Immature natural killer cell (primary cell): Measurements from ENCODE around the gene MAL. TPM values are rescaled to one million over a fixed set of nuclear protein-coding genes. Genes with fewer than 3 reads are reported as not detected.

Source experiments
- DNase-seq, 3 donors: peaks; one replicate each; pipeline ENCODE4 v3.0.0; 2022; ENCODE audit warnings: mixed read lengths in 1 of 3
- H3K27ac Mint-ChIP-seq, 6 donors: one replicate each; pipeline ENCODE4 v1.8.0; 2020; ENCODE audit warnings: mixed read lengths in 6 of 6, mild to moderate bottlenecking in 5 of 6, inconsistent platforms in 4 of 6, moderate library complexity in 3 of 6
- H3K27me3 Mint-ChIP-seq, 3 donors: one replicate each; pipeline ENCODE4 v1.8.0; 2020 to 2021; ENCODE audit warnings: low read depth in 3 of 3, mild to moderate bottlenecking in 3 of 3, mixed read lengths in 3 of 3, moderate library complexity in 3 of 3, inconsistent platforms in 1 of 3
- H3K36me3 Mint-ChIP-seq, 3 donors: one replicate each; pipeline ENCODE4 v1.8.0; 2020; ENCODE audit warnings: mixed read lengths in 3 of 3, inconsistent platforms in 2 of 3, mild to moderate bottlenecking in 2 of 3
- H3K4me1 Mint-ChIP-seq, 2 donors: one replicate each; pipeline ENCODE4 v1.8.0; 2020; ENCODE audit warnings: inconsistent platforms in 2 of 2, mild to moderate bottlenecking in 2 of 2, mixed read lengths in 2 of 2, moderate library complexity in 1 of 2
- H3K4me3 Mint-ChIP-seq, 5 donors: one replicate each; pipeline ENCODE4 v1.8.0; 2020; ENCODE audit warnings: mild to moderate bottlenecking in 5 of 5, mixed read lengths in 5 of 5, inconsistent platforms in 3 of 5, moderate library complexity in 3 of 5
- H3K9me3 Mint-ChIP-seq, 6 donors: one replicate each; pipeline ENCODE4 v1.8.0; 2020; ENCODE audit warnings: mild to moderate bottlenecking in 6 of 6, mixed read lengths in 6 of 6, inconsistent platforms in 4 of 6, moderate library complexity in 3 of 6
- polyA plus RNA-seq, 3 donors: library from polyadenylated mRNA; unstranded; fragments of 300-500 nt; fragmentation: Illumina TruSeq; gene quantifications; one replicate each; pipeline ENCODE4 v1.2.3, GENCODE V29; 2021

Gene MAL
- polyA plus RNA-seq, 3 donors from 2014 or later, result 1.2 to 1.9 (median 1.6) TPM

- Mint-ChIP-seq H3K27me3 (peaks cover 1 to 6% (median 2%) of the 10 kb centered on the region in 3 donors), H3K4me3 (no peak overlapping the region), H3K27ac (no peak overlapping the region), H3K9me3 (no peaks in the 10 kb centered on the region), H3K36me3 (peaks cover 0 to 3% (median 0%) of the 10 kb centered on the region in 3 donors), H3K4me1 (no peaks in the 10 kb centered on the region)
- no peak for DNase-seq
These were observed 22.4 kb downstream of the MAL start for GRCh38 chr2:95047629-95048510.

- DNase-seq, result no peak
- peaks cover 1 to 6% (median 2%) of the 10 kb centered on the region in 3 donors for H3K27me3 Mint-ChIP-seq
- no peak overlapping the region for H3K27ac Mint-ChIP-seq
- H3K9me3 Mint-ChIP-seq, result no peaks in the 10 kb centered on the region
- H3K4me3 Mint-ChIP-seq, result no peak overlapping the region
- no peaks in the 10 kb centered on the region for H3K4me1 Mint-ChIP-seq
- peaks cover 0 to 3% (median 0%) of the 10 kb centered on the region in 3 donors for H3K36me3 Mint-ChIP-seq
These were observed 23.5 kb downstream of the MAL start for GRCh38 chr2:95048825-95049682.

DNA sequence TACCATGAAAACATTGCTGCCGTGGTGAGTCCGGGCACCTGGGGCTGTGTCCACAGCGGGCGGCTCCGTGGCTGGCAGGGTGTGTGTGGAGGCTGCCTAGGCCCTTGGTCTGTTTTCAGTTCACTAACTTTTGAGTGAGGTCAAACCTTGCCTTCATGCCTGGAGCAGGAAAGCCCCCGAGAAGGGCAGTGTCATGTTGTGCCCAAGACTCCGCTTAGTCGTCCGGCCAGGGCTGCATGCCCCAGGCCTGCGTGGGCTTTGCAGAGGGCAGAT, 24.1 kb downstream of the MAL start:
- Mint-ChIP-seq H3K9me3 (no peaks in the 10 kb centered on the region), H3K27ac (no peak overlapping the region), H3K27me3 (peaks cover 1 to 2% (median 2%) of the 10 kb centered on the region in 3 donors), H3K4me1 (no peaks in the 10 kb centered on the region), H3K36me3 (peaks cover 0 to 3% (median 0%) of the 10 kb centered on the region in 3 donors), H3K4me3 (no peak overlapping the region)
- DNase-seq, result no peak

DNA sequence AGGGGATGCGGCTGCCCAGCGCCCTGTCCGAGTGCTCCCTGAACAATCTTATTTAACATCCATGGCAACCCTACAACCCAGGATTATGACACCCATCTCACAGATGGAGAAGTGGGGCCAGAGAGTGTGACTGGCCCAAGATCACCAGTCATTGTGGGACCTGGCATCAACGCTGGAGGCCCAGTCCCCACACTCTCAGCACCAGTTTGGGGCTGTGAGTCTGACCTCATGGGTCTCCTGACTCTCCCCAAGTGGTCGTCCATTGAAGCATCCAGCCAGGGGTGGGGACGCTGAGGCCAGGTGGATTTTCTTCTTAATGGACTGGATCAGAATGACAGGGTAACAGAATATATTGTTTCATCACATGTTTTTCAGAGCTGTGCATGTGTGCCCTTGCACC, 24.5 kb downstream of the MAL start:
- H3K27me3 Mint-ChIP-seq, result peaks cover 1 to 2% (median 2%) of the 10 kb centered on the region in 3 donors
- H3K36me3 Mint-ChIP-seq, result peaks cover 0 to under 1% (median 0%) of the 10 kb centered on the region in 3 donors

DNA sequence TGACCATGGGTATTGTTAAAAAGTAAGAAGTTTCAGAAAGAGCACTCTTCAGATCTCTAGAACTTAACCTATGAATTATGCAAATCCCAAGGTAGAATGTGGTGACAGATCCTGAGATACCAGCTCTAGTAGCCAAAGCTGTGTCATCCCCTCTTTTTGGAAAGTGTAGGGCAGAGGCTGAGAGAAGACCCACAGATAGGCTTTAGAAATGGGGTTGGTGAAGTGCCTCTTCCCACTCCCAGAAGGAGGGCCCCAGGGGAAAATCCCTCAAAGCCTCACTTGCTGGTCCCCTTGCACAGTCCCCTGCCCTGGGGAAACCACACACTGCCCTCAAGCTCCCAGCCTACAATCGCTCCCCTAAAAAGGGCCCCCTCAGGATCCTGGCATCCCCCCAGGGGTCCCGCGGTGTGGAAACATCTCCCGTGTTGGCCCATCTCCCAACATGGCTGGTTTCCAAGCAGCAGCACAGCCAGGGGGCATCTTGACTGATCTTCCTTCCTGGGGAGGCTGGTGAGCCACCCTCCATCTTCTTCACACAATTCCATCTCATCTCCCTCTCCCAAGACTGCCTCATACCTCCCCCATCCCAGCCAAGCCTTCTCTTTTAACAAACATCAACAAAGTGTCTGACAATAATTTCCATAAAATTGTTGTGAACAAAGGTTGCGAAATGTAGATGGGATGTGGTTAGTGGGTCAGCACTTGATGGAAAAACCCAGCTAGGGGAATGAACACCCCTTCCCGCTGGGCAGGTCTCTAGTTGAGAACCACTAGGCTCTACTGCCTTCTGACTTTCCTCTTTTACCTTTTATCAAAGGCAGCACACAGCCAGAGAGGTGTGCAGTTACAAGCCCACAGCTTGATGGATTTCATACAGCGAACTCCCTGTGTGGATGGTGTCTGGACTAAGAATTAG, 25.1 kb downstream of the MAL start:
- Mint-ChIP-seq H3K9me3 (no peaks in the 10 kb centered on the region), H3K27me3 (peaks cover 1 to 3% (median 2%) of the 10 kb centered on the region in 3 donors), H3K4me1 (no peaks in the 10 kb centered on the region), H3K4me3 (no peak overlapping the region), H3K36me3 (no peaks in the 10 kb centered on the region), H3K27ac (no peak overlapping the region)
- no peak for DNase-seq

More for the DNA sequence above, 24.5 kb downstream of the MAL start:
- no peak for DNase-seq
- Mint-ChIP-seq H3K27ac (no peak overlapping the region), H3K4me1 (no peaks in the 10 kb centered on the region), H3K4me3 (no peak overlapping the region), H3K9me3 (no peaks in the 10 kb centered on the region)

DNA sequence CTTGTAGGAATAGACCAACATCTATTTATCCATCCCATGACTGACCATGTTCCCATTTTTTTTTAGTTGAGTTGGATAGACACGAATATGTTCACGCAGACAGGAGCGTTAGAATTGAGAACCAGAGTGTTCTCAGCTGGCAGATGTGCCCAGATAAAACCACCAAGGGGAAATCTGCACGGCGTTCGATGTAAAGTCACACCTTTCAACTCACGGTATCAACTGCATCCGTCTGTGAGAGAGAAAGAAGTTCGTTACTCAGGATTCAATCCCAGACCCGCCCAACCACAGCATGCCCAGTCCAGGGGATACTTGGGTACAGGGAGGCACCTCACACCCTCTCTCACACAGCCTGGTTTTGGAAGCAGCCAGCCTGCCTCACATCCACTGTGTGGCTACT, 26.1 kb downstream of the MAL start:
- no peak for DNase-seq
- Mint-ChIP-seq H3K27me3 (peaks cover 1 to 3% (median 1%) of the 10 kb centered on the region in 3 donors), H3K36me3 (no peaks in the 10 kb centered on the region), H3K4me3 (no peak overlapping the region), H3K4me1 (no peaks in the 10 kb centered on the region), H3K27ac (no peak overlapping the region), H3K9me3 (no peaks in the 10 kb centered on the region)

GRCh38 chr2:95052307-95052706, 26.8 kb downstream of the MAL start:
- H3K4me1 Mint-ChIP-seq, result no peaks in the 10 kb centered on the region

DNA sequence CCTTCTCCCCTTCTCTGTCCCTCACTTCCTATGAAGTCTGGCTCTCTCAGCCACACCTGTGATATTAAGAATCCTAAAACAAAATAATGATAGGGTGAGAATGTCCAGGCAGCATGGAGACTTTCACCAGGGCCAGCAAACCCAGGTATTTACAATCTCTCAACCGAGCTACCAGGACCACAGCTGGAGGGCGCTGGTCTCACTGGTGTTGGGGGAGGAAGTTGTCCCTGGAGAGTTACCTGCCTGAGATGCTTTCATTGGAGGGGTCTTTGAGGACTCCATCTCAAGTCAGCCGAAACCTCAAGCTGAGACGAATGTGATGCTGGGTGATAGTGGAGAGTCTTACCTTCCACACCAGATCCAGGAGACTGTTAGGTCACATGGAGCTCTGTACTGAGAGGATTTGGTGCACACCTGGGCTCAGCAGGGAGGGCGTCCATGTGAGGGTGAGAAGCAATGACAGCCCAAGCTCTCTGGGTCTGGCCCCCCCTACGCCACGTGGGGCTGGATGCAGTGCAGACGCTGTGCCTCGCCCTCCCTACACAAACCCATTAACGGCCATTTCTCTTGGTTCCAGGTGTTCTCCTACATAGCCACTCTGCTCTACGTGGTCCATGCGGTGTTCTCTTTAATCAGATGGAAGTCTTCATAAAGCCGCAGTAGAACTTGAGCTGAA, 27.4 kb downstream of the MAL start:
- no peak overlapping the region for H3K27ac Mint-ChIP-seq
- H3K4me1 Mint-ChIP-seq, result no peaks in the 10 kb centered on the region
- H3K27me3 Mint-ChIP-seq, result peaks cover 0 to 2% (median 0%) of the 10 kb centered on the region in 3 donors

More at GRCh38 chr2:95052307-95052706, 26.8 kb downstream of the MAL start:
- no peak overlapping the region for H3K4me3 Mint-ChIP-seq
- no peak overlapping the region for H3K27ac Mint-ChIP-seq
- H3K27me3 Mint-ChIP-seq, result peaks cover 0 to 2% (median 0%) of the 10 kb centered on the region in 3 donors
- no peaks in the 10 kb centered on the region for H3K9me3 Mint-ChIP-seq
- H3K36me3 Mint-ChIP-seq, result no peaks in the 10 kb centered on the region
- DNase-seq, result no peak

GRCh38 chr2:95053543-95053942, 28.0 kb downstream of the MAL start:
- Mint-ChIP-seq H3K27me3 (peaks cover 0 to 2% (median 0%) of the 10 kb centered on the region in 3 donors), H3K4me3 (no peak overlapping the region), H3K36me3 (no peaks in the 10 kb centered on the region), H3K9me3 (no peaks in the 10 kb centered on the region), H3K27ac (no peak overlapping the region), H3K4me1 (no peaks in the 10 kb centered on the region)
- DNase-seq, result no peak

More for the DNA sequence above, 27.4 kb downstream of the MAL start:
- no peak for DNase-seq
- Mint-ChIP-seq H3K9me3 (no peaks in the 10 kb centered on the region), H3K36me3 (no peaks in the 10 kb centered on the region), H3K4me3 (no peak overlapping the region)

- H3K9me3 Mint-ChIP-seq, result no peaks in the 10 kb centered on the region
- peaks cover 0 to 2% (median 0%) of the 10 kb centered on the region in 3 donors for H3K27me3 Mint-ChIP-seq
- no peak for DNase-seq
- H3K4me1 Mint-ChIP-seq, result no peaks in the 10 kb centered on the region
- no peak overlapping the region for H3K4me3 Mint-ChIP-seq
- H3K36me3 Mint-ChIP-seq, result no peaks in the 10 kb centered on the region
- no peak overlapping the region for H3K27ac Mint-ChIP-seq
These were observed 28.5 kb downstream of the MAL start for GRCh38 chr2:95054016-95054415.

DNA sequence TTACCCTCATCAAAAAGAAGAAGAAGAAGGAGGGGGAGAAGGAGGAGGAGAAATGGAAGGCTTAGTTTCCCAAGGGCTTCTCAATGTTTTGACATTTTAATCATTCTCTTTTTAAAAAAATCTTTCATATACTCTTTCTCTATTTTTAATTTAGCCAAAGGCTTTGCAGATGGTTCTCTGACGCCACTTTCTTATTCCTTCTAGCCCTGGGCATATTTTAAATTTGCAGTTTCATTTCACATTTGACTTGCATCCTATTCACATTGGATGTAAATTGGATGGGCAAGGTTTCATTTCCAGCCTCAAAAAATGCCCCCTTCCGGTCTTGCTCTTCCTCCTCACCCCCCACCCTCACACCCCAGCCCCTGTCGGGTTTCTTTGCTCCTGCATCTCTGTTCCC, 29.8 kb downstream of the MAL start:
- Mint-ChIP-seq H3K36me3 (no peaks in the 10 kb centered on the region), H3K27me3 (peaks cover 0 to 2% (median 0%) of the 10 kb centered on the region in 3 donors), H3K9me3 (no peaks in the 10 kb centered on the region), H3K27ac (no peak overlapping the region), H3K4me1 (no peaks in the 10 kb centered on the region), H3K4me3 (no peak overlapping the region)
- DNase-seq, result no peak

DNA sequence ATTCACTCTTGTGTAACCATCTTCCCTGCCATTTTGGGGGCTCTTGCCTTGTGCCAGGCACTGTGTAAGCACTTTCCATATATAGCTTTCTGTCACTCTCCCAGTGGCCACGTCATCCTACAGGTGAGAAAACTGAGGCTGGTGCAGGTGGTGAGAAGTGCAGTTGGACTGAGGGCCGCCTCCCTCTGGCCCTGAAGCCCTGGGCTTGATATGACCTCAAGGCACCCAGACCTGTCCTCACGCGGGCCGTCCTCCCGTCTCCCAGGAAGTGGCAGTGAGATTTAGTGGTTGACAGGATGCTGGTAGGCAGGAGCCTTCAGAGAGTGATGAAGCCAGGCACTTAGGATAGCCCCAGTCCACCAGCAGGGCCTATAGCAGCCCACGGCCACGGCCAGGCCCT, 30.5 kb downstream of the MAL start:
- Mint-ChIP-seq H3K27ac (no peak overlapping the region), H3K4me1 (no peaks in the 10 kb centered on the region), H3K36me3 (no peaks in the 10 kb centered on the region), H3K9me3 (no peaks in the 10 kb centered on the region), H3K4me3 (no peak overlapping the region), H3K27me3 (peaks cover 0 to 2% (median 0%) of the 10 kb centered on the region in 3 donors)
- no peak for DNase-seq
